ENCODE results near the gene SP100.
"Not testable (repeated sequence)": the region's sequence is repeated elsewhere in the genome, so short reads cannot be mapped to it uniquely, and the experiment has no call there.

The SP100 gene

DNA sequence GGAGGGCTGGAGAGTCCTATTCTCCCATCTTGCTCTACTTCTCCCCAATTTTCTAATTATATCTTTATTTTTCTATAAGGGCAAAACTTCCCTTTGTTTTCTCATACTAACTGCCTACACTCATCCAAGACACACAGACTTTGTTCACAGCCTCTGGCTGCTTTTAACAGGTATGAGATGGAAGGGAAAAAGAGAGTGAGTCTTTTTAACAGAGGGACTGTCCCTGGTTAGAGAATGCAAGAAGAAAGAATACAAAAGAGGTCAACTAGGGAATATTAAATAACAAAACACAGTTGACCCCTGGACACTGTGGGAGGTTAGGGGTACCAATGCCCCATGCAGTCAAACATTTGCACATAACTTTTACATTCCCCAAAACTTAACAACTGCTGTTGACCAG, 41.8 kb downstream of the SP100 start:
- Histone ChIP-seq H3K4me3 (ENCODE audit: low read length in 2 of 2) (no peak overlapping the region), H3K9me3 (ENCODE audit: control insufficient read depth in 2 of 2, low read length in 2 of 2) (no peaks in the 10 kb centered on the region), H3K9ac (ENCODE audit: low read length in 2 of 2) (no peak overlapping the region), H3K27ac (ENCODE audit: low read length) (no peak overlapping the region), H3K27me3 (ENCODE audit: control insufficient read depth in 1 of 2, insufficient read depth in 2 of 2, low read length in 2 of 2) (no peaks in the 10 kb centered on the region), H3K36me3 (ENCODE audit: control insufficient read depth in 2 of 2, insufficient read depth in 2 of 2, low read length in 2 of 2) (peaks cover 25 to 35% of the 10 kb centered on the region in 2 donors), H3K4me1 (ENCODE audit: control insufficient read depth, insufficient read depth, low read length) (peaks cover 2% of the 10 kb centered on the region)

DNA sequence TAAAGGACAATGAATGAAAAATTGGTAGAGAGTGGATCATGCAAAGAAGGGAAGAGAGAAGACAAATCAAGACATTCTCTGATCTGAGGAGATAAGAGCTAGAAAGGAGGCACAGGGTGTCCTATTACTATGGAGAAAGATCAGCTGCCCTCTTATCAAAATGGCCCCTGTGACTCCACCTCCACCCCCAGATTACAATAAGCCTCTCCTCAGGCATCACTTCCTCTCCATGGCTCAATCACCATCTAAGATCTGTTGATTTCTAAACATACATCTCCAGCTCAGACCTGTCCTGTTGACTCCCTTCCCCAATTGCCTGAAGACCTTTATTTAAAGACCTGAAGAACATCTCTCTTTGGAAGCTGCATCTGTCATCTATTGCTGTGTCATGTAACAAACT, 43.2 kb downstream of the SP100 start:
- H3K27ac ChIP-seq (ENCODE audit: low read length): no peak overlapping the region
- no peaks in the 10 kb centered on the region for H3K9me3 ChIP-seq (ENCODE audit: control insufficient read depth in 2 of 2, low read length in 2 of 2)
- H3K36me3 ChIP-seq (ENCODE audit: control insufficient read depth in 2 of 2, insufficient read depth in 2 of 2, low read length in 2 of 2): peaks cover 32 to 36% of the 10 kb centered on the region in 2 donors
- no peak overlapping the region for H3K9ac ChIP-seq (ENCODE audit: low read length in 2 of 2)
- H3K4me3 ChIP-seq (ENCODE audit: low read length in 2 of 2): no peak overlapping the region
- peaks cover 2% of the 10 kb centered on the region for H3K4me1 ChIP-seq (ENCODE audit: control insufficient read depth, insufficient read depth, low read length)
- H3K27me3 ChIP-seq (ENCODE audit: control insufficient read depth in 1 of 2, insufficient read depth in 2 of 2, low read length in 2 of 2): no peaks in the 10 kb centered on the region

DNA sequence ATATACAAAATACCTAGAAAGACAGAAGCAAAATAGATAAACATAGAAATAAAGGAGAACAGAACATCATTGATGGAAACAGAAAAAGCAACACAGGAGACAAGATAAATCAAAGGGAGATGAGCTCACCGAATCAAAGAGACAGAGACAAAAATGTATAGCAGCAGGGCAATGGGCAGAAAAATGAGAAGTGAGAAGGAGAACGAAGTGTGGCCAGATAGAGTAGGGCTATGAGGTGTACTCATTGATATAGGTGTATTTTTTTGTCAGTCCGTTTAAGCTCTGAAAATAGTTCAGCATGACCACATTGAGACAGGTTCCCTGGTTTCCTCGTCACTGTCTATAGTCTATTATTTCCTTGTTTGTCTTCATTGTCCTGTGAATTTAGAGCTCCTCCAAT, 55.1 kb downstream of the SP100 start:
- Histone ChIP-seq H3K4me1 (ENCODE audit: control insufficient read depth, insufficient read depth, low read length) (no peaks in the 10 kb centered on the region), H3K36me3 (ENCODE audit: control insufficient read depth in 2 of 2, insufficient read depth in 2 of 2, low read length in 2 of 2) (peaks cover 21 to 23% of the 10 kb centered on the region in 2 donors), H3K27me3 (ENCODE audit: control insufficient read depth in 1 of 2, insufficient read depth in 2 of 2, low read length in 2 of 2) (no peaks in the 10 kb centered on the region), H3K27ac (ENCODE audit: low read length) (no peak overlapping the region), H3K9me3 (ENCODE audit: control insufficient read depth in 2 of 2, low read length in 2 of 2) (no peaks in the 10 kb centered on the region), H3K9ac (ENCODE audit: low read length in 2 of 2) (no peak overlapping the region), H3K4me3 (ENCODE audit: low read length in 2 of 2) (no peak overlapping the region)

DNA sequence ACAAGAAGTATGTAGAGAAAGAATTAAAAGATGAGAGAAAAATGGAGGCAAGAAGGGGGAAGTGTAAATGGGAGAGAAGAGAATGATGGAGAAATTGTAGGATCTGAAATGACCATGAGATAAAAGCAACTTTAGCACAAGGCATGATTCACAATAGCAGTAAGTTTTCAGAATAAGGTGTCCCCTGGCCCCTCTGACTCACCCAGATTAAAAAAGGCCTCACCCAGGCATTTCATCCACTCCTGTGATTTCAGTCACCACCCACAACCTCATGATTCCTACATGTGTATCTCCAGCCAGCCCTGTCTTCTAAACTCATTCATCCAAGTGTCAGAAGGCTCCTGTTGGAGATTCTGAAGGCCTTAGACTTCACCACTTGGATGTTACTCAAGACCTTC, 56.6 kb downstream of the SP100 start:
- Histone ChIP-seq H3K27me3 (ENCODE audit: control insufficient read depth in 1 of 2, insufficient read depth in 2 of 2, low read length in 2 of 2) (no peaks in the 10 kb centered on the region), H3K9ac (ENCODE audit: low read length in 2 of 2) (no peak overlapping the region), H3K36me3 (ENCODE audit: control insufficient read depth in 2 of 2, insufficient read depth in 2 of 2, low read length in 2 of 2) (peaks cover 12 to 16% of the 10 kb centered on the region in 2 donors), H3K4me3 (ENCODE audit: low read length in 2 of 2) (no peak overlapping the region), H3K9me3 (ENCODE audit: control insufficient read depth in 2 of 2, low read length in 2 of 2) (no peaks in the 10 kb centered on the region), H3K4me1 (ENCODE audit: control insufficient read depth, insufficient read depth, low read length) (no peaks in the 10 kb centered on the region), H3K27ac (ENCODE audit: low read length) (no peak overlapping the region)

DNA sequence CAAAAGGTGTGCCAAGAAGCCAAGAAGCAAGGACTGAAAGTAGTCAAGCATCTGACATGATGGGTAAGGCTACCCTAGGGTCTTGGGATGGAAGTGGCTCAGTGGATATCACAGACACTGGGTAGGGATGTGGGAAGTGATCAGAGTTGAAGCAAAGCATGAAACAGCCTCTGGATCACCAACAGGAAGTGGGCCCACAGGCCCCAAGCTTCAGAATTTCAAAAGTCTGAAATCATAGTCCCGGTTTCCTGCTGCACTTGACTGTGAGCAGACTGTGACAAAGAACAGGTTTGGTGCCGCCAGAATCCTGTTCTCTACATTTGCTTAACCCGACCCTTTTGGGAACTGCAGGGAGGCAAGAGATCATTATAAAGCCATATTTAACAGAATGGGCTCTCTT, 57.4 kb downstream of the SP100 start:
- Histone ChIP-seq H3K4me1 (ENCODE audit: control insufficient read depth, insufficient read depth, low read length) (no peaks in the 10 kb centered on the region), H3K27ac (ENCODE audit: low read length) (no peak overlapping the region), H3K4me3 (ENCODE audit: low read length in 2 of 2) (no peak overlapping the region), H3K27me3 (ENCODE audit: control insufficient read depth in 1 of 2, insufficient read depth in 2 of 2, low read length in 2 of 2) (no peaks in the 10 kb centered on the region), H3K9ac (ENCODE audit: low read length in 2 of 2) (no peak overlapping the region), H3K9me3 (ENCODE audit: control insufficient read depth in 2 of 2, low read length in 2 of 2) (no peaks in the 10 kb centered on the region), H3K36me3 (ENCODE audit: control insufficient read depth in 2 of 2, insufficient read depth in 2 of 2, low read length in 2 of 2) (peaks cover 7 to 16% of the 10 kb centered on the region in 2 donors)

DNA sequence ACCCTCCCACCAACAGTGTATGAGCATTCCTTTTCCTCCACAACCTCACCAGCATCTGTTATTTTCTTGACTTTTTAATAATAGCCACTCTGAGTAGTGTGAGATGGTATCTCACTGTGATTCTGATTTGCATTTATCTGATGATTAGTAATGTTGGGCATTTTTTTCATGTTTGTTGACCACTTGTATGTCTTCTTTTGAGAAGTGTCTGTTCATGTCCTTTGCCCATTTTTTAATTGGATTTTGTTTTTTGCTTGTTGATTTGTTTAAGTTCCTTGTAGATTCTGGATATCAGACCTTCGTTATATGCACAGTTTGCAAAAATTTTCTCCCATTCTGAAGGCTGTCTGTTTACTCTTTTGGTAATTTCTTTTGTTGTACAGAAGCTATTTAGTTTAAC, 59.1 kb downstream of the SP100 start:
- H3K36me3 ChIP-seq (ENCODE audit: control insufficient read depth in 2 of 2, insufficient read depth in 2 of 2, low read length in 2 of 2): peaks cover 4 to 12% of the 10 kb centered on the region in 2 donors
- no peaks in the 10 kb centered on the region for H3K9me3 ChIP-seq (ENCODE audit: control insufficient read depth in 2 of 2, low read length in 2 of 2)
- H3K9ac ChIP-seq (ENCODE audit: low read length in 2 of 2): no peak overlapping the region
- H3K27ac ChIP-seq (ENCODE audit: low read length): no peak overlapping the region
- no peaks in the 10 kb centered on the region for H3K4me1 ChIP-seq (ENCODE audit: control insufficient read depth, insufficient read depth, low read length)
- H3K27me3 ChIP-seq (ENCODE audit: control insufficient read depth in 1 of 2, insufficient read depth in 2 of 2, low read length in 2 of 2): no peaks in the 10 kb centered on the region
- H3K4me3 ChIP-seq (ENCODE audit: low read length in 2 of 2): no peak overlapping the region

DNA sequence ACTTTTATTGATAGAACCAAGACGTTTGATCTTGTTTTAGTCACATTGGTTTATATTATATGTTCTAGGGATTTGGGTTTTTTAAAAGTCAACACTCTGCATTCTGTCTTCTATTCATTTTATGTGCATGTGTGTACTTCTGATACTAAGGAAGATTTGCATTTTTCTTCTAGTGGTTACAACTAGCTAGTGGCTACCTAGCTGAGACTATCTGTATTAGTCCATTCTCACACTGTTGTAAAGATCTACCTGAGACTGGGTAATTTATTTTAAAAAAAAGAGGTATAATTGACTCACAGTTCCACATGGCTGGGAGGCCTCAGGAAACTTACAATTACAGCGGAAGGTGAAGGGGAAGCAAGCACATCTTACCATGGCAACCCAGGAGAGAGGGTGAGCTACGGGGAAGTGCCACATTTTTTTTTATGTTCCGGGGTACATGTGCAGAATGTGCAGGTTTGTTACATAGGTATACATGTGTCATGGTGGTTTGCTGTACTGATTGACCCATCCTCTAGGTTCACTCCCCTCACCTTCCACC, 69.9 kb downstream of the SP100 start:
- peaks cover 0 to 2% of the 10 kb centered on the region in 2 donors for H3K36me3 ChIP-seq (ENCODE audit: control insufficient read depth in 2 of 2, insufficient read depth in 2 of 2, low read length in 2 of 2)
- H3K4me1 ChIP-seq (ENCODE audit: control insufficient read depth, insufficient read depth, low read length): no peaks in the 10 kb centered on the region
- H3K9ac ChIP-seq (ENCODE audit: low read length in 2 of 2): no peak overlapping the region
- no peak overlapping the region for H3K4me3 ChIP-seq (ENCODE audit: low read length in 2 of 2)
- no peaks in the 10 kb centered on the region for H3K27me3 ChIP-seq (ENCODE audit: control insufficient read depth in 1 of 2, insufficient read depth in 2 of 2, low read length in 2 of 2)
- H3K27ac ChIP-seq (ENCODE audit: low read length): no peak overlapping the region
- no peaks in the 10 kb centered on the region for H3K9me3 ChIP-seq (ENCODE audit: control insufficient read depth in 2 of 2, low read length in 2 of 2)

DNA sequence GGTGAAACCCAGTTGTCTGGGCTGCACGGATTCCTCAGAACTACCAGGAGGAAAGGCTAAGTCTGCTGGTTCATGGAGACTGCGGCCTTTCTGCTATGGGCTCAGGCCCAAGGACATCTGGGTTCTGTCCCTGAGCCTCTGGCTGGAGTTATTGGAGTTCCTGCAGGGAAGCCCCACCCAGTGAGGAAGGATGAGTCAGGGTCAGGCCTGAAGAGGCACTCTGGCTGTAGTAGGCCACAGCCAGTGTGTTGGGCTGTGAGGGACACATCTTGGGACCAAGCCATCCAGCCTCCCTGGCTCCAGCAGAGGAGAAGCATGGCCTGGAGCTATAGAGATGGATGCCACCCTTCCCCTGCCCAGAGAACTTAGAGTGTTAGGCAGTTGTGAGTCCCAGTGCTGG, 75.2 kb downstream of the SP100 start:
- not testable (repeated sequence) for H3K4me1 ChIP-seq (ENCODE audit: control insufficient read depth, insufficient read depth, low read length); H3K27ac ChIP-seq (ENCODE audit: low read length); H3K9me3 ChIP-seq (ENCODE audit: control insufficient read depth in 2 of 2, low read length in 2 of 2); H3K9ac ChIP-seq (ENCODE audit: low read length in 2 of 2); H3K27me3 ChIP-seq (ENCODE audit: control insufficient read depth in 1 of 2, insufficient read depth in 2 of 2, low read length in 2 of 2); H3K4me3 ChIP-seq (ENCODE audit: low read length in 2 of 2); H3K36me3 ChIP-seq (ENCODE audit: control insufficient read depth in 2 of 2, insufficient read depth in 2 of 2, low read length in 2 of 2)

DNA sequence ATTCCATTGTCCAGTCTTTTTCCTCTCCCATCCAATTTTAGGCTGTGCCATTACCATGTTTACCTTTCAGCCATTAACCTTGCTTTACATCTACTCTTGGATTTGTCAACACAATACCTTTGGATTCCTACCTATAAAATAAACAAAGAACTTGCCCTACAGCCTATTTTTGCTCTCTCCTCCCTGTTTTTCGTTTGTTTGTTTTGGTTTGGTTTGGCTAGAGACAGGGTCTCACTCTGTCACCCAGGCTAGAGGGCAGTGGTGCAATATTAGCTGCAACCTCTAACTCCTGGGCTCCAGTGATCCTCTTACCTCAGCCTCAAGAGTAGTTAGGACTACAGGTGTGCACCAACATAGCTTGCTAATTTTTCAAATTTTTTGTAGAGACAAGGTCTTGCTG, 76.1 kb downstream of the SP100 start:
- H3K9me3 ChIP-seq (ENCODE audit: control insufficient read depth in 2 of 2, low read length in 2 of 2): no peaks in the 10 kb centered on the region
- H3K27ac ChIP-seq (ENCODE audit: low read length): no peak overlapping the region
- H3K4me1 ChIP-seq (ENCODE audit: control insufficient read depth, insufficient read depth, low read length): no peaks in the 10 kb centered on the region
- no peak overlapping the region for H3K9ac ChIP-seq (ENCODE audit: low read length in 2 of 2)
- H3K4me3 ChIP-seq (ENCODE audit: low read length in 2 of 2): no peak overlapping the region
- H3K36me3 ChIP-seq (ENCODE audit: control insufficient read depth in 2 of 2, insufficient read depth in 2 of 2, low read length in 2 of 2): peaks cover 3 to 9% of the 10 kb centered on the region in 2 donors
- no peaks in the 10 kb centered on the region for H3K27me3 ChIP-seq (ENCODE audit: control insufficient read depth in 1 of 2, insufficient read depth in 2 of 2, low read length in 2 of 2)

DNA sequence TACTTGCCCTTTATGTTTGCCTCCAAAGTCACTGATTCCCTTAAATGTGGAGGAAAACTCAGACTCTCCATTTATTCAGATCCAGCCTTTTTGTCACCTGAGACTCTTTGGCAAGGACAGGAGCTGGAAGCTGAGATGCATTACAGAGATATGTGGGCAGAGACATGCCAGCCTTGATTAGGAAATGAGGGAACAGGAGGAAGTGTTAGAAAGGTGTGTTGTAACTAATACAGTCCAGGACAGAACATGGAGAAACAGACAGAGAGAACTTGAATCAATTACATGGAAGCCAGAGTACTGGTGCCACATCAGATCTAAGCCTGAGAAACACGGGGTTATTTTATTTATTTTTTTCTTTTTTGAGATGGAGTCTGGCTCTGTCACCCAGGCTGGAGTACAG, 79.0 kb downstream of the SP100 start:
- Histone ChIP-seq H3K4me1 (ENCODE audit: control insufficient read depth, insufficient read depth, low read length) (no peaks in the 10 kb centered on the region), H3K9me3 (ENCODE audit: control insufficient read depth in 2 of 2, low read length in 2 of 2) (no peaks in the 10 kb centered on the region), H3K27me3 (ENCODE audit: control insufficient read depth in 1 of 2, insufficient read depth in 2 of 2, low read length in 2 of 2) (no peaks in the 10 kb centered on the region), H3K27ac (ENCODE audit: low read length) (no peak overlapping the region), H3K36me3 (ENCODE audit: control insufficient read depth in 2 of 2, insufficient read depth in 2 of 2, low read length in 2 of 2) (peaks cover 6 to 17% of the 10 kb centered on the region in 2 donors), H3K4me3 (ENCODE audit: low read length in 2 of 2) (no peak overlapping the region), H3K9ac (ENCODE audit: low read length in 2 of 2) (no peak overlapping the region)

DNA sequence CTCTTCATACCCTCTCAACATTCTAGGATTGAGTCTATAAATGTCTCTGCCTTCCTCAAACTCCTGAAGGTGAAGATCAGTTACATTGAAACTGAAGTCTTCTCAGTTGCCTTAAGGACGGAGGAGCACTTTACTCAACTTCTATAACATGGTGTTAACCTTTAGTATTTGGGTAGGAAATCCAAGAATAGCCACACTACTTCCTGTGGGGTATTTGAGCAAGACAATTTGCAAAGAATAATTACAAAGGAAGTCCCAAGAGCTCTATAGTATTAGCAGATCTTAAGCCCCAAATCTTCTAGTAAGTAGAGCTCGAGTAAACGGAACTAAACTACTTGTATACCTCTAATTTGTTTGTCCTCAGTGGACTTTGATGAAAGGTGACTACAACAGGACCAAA, 80.9 kb downstream of the SP100 start:
- Histone ChIP-seq H3K9me3 (ENCODE audit: control insufficient read depth in 2 of 2, low read length in 2 of 2) (no peaks in the 10 kb centered on the region), H3K27me3 (ENCODE audit: control insufficient read depth in 1 of 2, insufficient read depth in 2 of 2, low read length in 2 of 2) (no peaks in the 10 kb centered on the region), H3K27ac (ENCODE audit: low read length) (no peak overlapping the region), H3K4me1 (ENCODE audit: control insufficient read depth, insufficient read depth, low read length) (no peaks in the 10 kb centered on the region), H3K4me3 (ENCODE audit: low read length in 2 of 2) (no peak overlapping the region), H3K9ac (ENCODE audit: low read length in 2 of 2) (no peak overlapping the region), H3K36me3 (ENCODE audit: control insufficient read depth in 2 of 2, insufficient read depth in 2 of 2, low read length in 2 of 2) (peaks cover 10 to 17% of the 10 kb centered on the region in 2 donors)

Measured in stomach smooth muscle (tissue), 2 donors.